IMR-90 (cell line): ENCODE measurements around the gene CFDP1. TPM values are rescaled to one million over a fixed set of nuclear protein-coding genes. Genes with fewer than 3 reads are reported as not detected.

Source experiments
- ATAC-seq: fragments of 200-7000 bp; cut with Tn5 transposase; 2 replicates; pipeline ENCODE4 v1.9.1; 2020; ENCODE audit warnings: low read depth, mild to moderate bottlenecking, moderate library complexity
- BruUV-seq: library from RNA; stranded (reverse); fragments of 400-500 nt; replicated peaks from 2 replicates; lab custom pipeline; 2021; lab: Mats Ljungman, UMichigan
- CTCF ChIA-PET: fragments of 300-600 bp; formaldehyde crosslinking; extraction: SDS; loops from one replicate; lab custom pipeline; 2021; ENCODE audit warnings: antibody characterized with exemption; lab: Yijun Ruan, JAX
- POLR2A ChIA-PET: fragments of 300-600 bp; sonication (Branson Sonifier 250); formaldehyde crosslinking; loops from one replicate; lab custom pipeline; 2022; ENCODE audit warnings: antibody characterized with exemption; ENCODE audit not compliant: unreplicated experiment; lab: Charles Lee
- DNase-seq: peaks from one replicate; pipeline ENCODE4 v3.0.0; 2013
- H2AFZ ChIP-seq: replicated peaks from 2 replicates; pipeline ENCODE3; 2013; ENCODE audit warnings: low read length, mild to moderate bottlenecking; ENCODE audit not compliant: poor library complexity
- H2AK5ac ChIP-seq: 2 replicates; pipeline ENCODE4 v1.6.1; 2013; ENCODE audit warnings: low read depth, low read length, inconsistent platforms
- H2AK9ac ChIP-seq: replicated peaks from 2 replicates; pipeline ENCODE3; 2013; ENCODE audit warnings: mild to moderate bottlenecking, low read depth, low read length, moderate library complexity; ENCODE audit not compliant: poor library complexity
- H2BK120ac ChIP-seq: 2 replicates; pipeline ENCODE4 v1.6.1; 2013; ENCODE audit warnings: low read depth, low read length, inconsistent platforms
- H2BK15ac ChIP-seq: 3 replicates; pipeline ENCODE4 v1.6.1; 2013; ENCODE audit warnings: low read depth, low read length, inconsistent platforms
- H2BK20ac ChIP-seq: 2 replicates; pipeline ENCODE4 v1.6.1; 2013; ENCODE audit warnings: low read depth, mild to moderate bottlenecking, inconsistent platforms, low read length, moderate library complexity
- H2BK5ac ChIP-seq: 2 replicates; pipeline ENCODE4 v1.6.1; 2013; ENCODE audit warnings: mild to moderate bottlenecking, low read depth, low read length, inconsistent platforms; ENCODE audit not compliant: poor library complexity, severe bottlenecking
- H3K14ac ChIP-seq: replicated peaks from 2 replicates; pipeline ENCODE4 v1.6.1; 2013; ENCODE audit warnings: low read depth, low read length, inconsistent platforms
- H3K18ac ChIP-seq: 2 replicates; pipeline ENCODE4 v1.6.1; 2013; ENCODE audit warnings: low read depth, low read length, control low read depth
- H3K23ac ChIP-seq: 2 replicates; pipeline ENCODE4 v1.6.1; 2013; ENCODE audit warnings: low read depth, low read length, inconsistent platforms
- H3K27ac ChIP-seq: 2 replicates; pipeline ENCODE4 v1.5.1; 2013; ENCODE audit warnings: mild to moderate bottlenecking, control low read depth, low read length; ENCODE audit not compliant: insufficient read depth
- H3K27me3 ChIP-seq: 2 replicates; pipeline ENCODE4 v1.6.1; 2013; ENCODE audit warnings: low read length; ENCODE audit not compliant: control insufficient read depth, insufficient read depth
- H3K36me3 ChIP-seq: 2 replicates; pipeline ENCODE4 v1.6.1; 2013; ENCODE audit warnings: low read length, mixed read lengths; ENCODE audit not compliant: control insufficient read depth, insufficient read depth
- H3K4ac ChIP-seq: 2 replicates; pipeline ENCODE4 v1.6.1; 2013; ENCODE audit warnings: low read depth, low read length, inconsistent platforms
- H3K4me1 ChIP-seq: 2 replicates; pipeline ENCODE4 v1.6.1; 2013; ENCODE audit warnings: low read length, mixed read lengths; ENCODE audit not compliant: control insufficient read depth, insufficient read depth
- H3K4me2 ChIP-seq: 2 replicates; pipeline ENCODE4 v1.6.1; 2013; ENCODE audit warnings: low read depth, mild to moderate bottlenecking, control low read depth, low read length, moderate library complexity
- H3K4me3 ChIP-seq: 2 replicates; pipeline ENCODE4 v1.5.1; 2013; ENCODE audit warnings: low read depth, mild to moderate bottlenecking, control low read depth, low read length, moderate library complexity; ENCODE audit not compliant: insufficient read depth
- H3K56ac ChIP-seq: 2 replicates; pipeline ENCODE4 v1.6.1; 2013; ENCODE audit warnings: low read length, inconsistent platforms; ENCODE audit not compliant: insufficient read depth; ENCODE audit errors: extremely low read depth
- H3K79me1 ChIP-seq, 2 experiments: 2 replicates each; pipeline ENCODE4 v1.6.1; 2013; ENCODE audit warnings: low read length in 2 of 2, inconsistent platforms in 1 of 2, low read depth in 1 of 2
- H3K9ac ChIP-seq: 2 replicates; pipeline ENCODE4 v1.6.1; 2013; ENCODE audit warnings: low read depth, low read length, control low read depth
- H3K9me1 ChIP-seq: 2 replicates; pipeline ENCODE4 v1.6.1; 2013; ENCODE audit warnings: low read length, inconsistent platforms; ENCODE audit not compliant: insufficient read depth
- H3K9me3 ChIP-seq: 2 replicates; pipeline ENCODE4 v1.6.1; 2013; ENCODE audit warnings: low read length; ENCODE audit not compliant: control insufficient read depth, insufficient read depth
- H4K20me1 ChIP-seq: 2 replicates; pipeline ENCODE4 v1.6.1; 2013; ENCODE audit warnings: low read length, inconsistent platforms; ENCODE audit not compliant: insufficient read depth
- H4K5ac ChIP-seq: 2 replicates; pipeline ENCODE4 v1.6.1; 2013; ENCODE audit warnings: mild to moderate bottlenecking, low read depth, low read length, control low read depth
- H4K8ac ChIP-seq, 2 experiments: 2 replicates each; pipeline ENCODE4 v1.6.1; 2013; ENCODE audit warnings: low read depth in 2 of 2, low read length in 2 of 2, control low read depth in 1 of 2, inconsistent platforms in 1 of 2
- H4K91ac ChIP-seq: 2 replicates; pipeline ENCODE4 v1.6.1; 2013; ENCODE audit warnings: low read depth, low read length, inconsistent platforms; ENCODE audit not compliant: insufficient read depth
- FOS ChIP-seq: fragments of 150-350 bp; IDR thresholded peaks from 2 replicates; pipeline ENCODE4 v1.6.1; 2016; ENCODE audit warnings: low read depth, low read length
- POLR2A ChIP-seq: IDR thresholded peaks from 2 replicates; pipeline ENCODE4 v1.6.1; 2012; ENCODE audit warnings: mild to moderate bottlenecking, low read depth, low read length
- WGBS, 2 experiments: methylation state at CpG; one replicate each; pipeline versions ENCODE4 v1.1.5 to v1.1.7; 2013; ENCODE audit warnings: missing lambda C conversion rate in 2 of 2; ENCODE audit not compliant: insufficient read length in 1 of 2; ENCODE audit errors: extremely low coverage in 2 of 2; 5-methylcytosine and 5-hydroxymethylcytosine counted together
- dilution Hi-C: fragments of 300-500 bp; cut with HindIII; formaldehyde crosslinking; loops from one replicate; pipeline ENCODE4 v1.14.3; 2018; ENCODE audit warnings: low sequenced_read_pairs; ENCODE audit not compliant: unreplicated experiment
- in situ Hi-C: fragments of 300-500 bp; cut with MboI; formaldehyde crosslinking; loops from 3 replicates; pipeline ENCODE4 v1.14.3; 2019; ENCODE audit warnings: low sequenced_read_pairs, inconsistent platforms, mixed read lengths
- intact Hi-C: fragments of 100-400 bp; cut with micrococcal nuclease; formaldehyde crosslinking; loops from 2 replicates; pipeline ENCODE4 v1.10.0; 2022
- polyA plus RNA-seq, 3 experiments: library from polyadenylated mRNA; depleted of rRNA; stranded (reverse); fragments of >200 nt; gene quantifications; 2 replicates each; pipeline ENCODE4 v1.2.3, GENCODE V29; 2012; ENCODE audit warnings: low replicate concordance in 1 of 3
- total RNA-seq: library from RNA; depleted of rRNA; stranded (reverse); fragments of >200 nt; gene quantifications from 2 replicates; pipeline ENCODE4 v1.2.3, GENCODE V29; 2012
- TF ChIP-seq, protein P1 (sequence below): fragments of 150-350 bp; IDR thresholded peaks from 2 replicates; pipeline ENCODE4 v1.6.1; 2017; ENCODE audit warnings: mild to moderate bottlenecking, antibody characterized with exemption, low read length, low read depth

Gene CFDP1
- total and polyA plus RNA-seq, 2 of the 4 experiments (the other 2 are of a cell fraction): 15.6 to 38.7 TPM

DNA sequence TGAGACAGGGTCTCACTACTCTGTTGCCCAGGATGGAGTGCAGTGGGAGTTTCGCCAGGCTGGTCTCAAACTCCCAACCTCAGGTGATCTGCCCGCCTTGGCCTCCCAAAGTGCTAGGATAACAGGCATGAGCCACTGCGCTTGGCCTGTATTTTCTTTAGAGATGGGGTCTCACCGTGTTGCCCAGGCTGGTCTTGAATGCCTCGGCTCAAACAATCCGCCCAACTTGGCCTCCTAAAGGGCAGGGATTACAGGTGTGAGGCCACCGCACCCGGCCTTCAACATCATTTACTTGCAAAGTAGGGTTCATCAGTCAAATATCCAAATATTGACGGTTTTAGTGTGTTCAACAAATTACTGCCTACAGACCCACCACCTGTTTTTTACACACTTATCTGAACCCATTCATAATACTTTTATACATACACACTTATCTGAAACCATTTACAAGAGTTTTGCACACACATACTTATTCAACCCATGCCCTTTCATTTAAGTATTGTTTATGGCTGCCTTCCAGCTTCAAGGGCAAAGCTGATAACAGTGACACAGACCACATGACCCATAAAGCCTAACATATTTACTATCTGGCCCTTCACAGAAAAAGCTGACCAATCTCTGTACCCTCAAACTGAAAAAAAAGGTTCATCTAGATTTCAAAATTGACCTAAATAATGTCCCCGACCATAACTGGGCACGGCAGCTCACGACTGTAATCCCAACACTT, 19.3 kb upstream of the CFDP1 start:
- H3K4ac ChIP-seq: no peak overlapping the region
- WGBS, 2 experiments: 100% methylated on average over 7 of the region's 12 CpGs; no CpG with 5 or more reads in 1 of the 2 experiments
- H2BK5ac ChIP-seq: no peak overlapping the region
- in situ Hi-C loops (no loop called here), dilution Hi-C loops (no loop called here), intact Hi-C loops (no loop called here)
- TF ChIP-seq, protein P1, sequence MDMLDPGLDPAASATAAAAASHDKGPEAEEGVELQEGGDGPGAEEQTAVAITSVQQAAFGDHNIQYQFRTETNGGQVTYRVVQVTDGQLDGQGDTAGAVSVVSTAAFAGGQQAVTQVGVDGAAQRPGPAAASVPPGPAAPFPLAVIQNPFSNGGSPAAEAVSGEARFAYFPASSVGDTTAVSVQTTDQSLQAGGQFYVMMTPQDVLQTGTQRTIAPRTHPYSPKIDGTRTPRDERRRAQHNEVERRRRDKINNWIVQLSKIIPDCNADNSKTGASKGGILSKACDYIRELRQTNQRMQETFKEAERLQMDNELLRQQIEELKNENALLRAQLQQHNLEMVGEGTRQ: no peak
- no peak for TF ChIP-seq FOS
- TF ChIP-seq POLR2A: no peak
- H3K23ac ChIP-seq: no peak overlapping the region
- H3K9me3 ChIP-seq: no peaks in the 10 kb centered on the region
- peaks cover 13% of the 10 kb centered on the region for H3K36me3 ChIP-seq
- no peak overlapping the region for H3K4me3 ChIP-seq
- no peaks in the 10 kb centered on the region for H3K27me3 ChIP-seq
- no peak overlapping the region for H2AK5ac ChIP-seq
- no TSS peak for BruUV-seq
- H2BK15ac ChIP-seq: no peak overlapping the region
- no peak overlapping the region for H4K8ac ChIP-seq
- no peak overlapping the region for H2AFZ ChIP-seq
- ChIA-PET POLR2A (no interaction called here), CTCF (interaction anchor here (0.9 kb wide), 2 partner anchors 8 to 13 kb away, joined by 3 to 6 read pairs; no protein-coding TSS in a partner anchor)
- H3K4me2 ChIP-seq: no peak overlapping the region
- H4K5ac ChIP-seq: no peak overlapping the region
- no peak overlapping the region for H3K27ac ChIP-seq
- no peak overlapping the region for H2BK120ac ChIP-seq
- no peak overlapping the region for H3K14ac ChIP-seq
- no peak overlapping the region for H2BK20ac ChIP-seq
- no peak overlapping the region for H3K18ac ChIP-seq
- peaks cover 16% of the 10 kb centered on the region for H3K9me1 ChIP-seq
- no peak overlapping the region for H4K91ac ChIP-seq
- peaks cover 31% of the 10 kb centered on the region for H4K20me1 ChIP-seq
- H3K4me1 ChIP-seq: no peaks in the 10 kb centered on the region
- DNase-seq: no peak
- H3K79me1 ChIP-seq: peaks cover 39 to 59% of the 10 kb centered on the region in 2 experiments
- H3K56ac ChIP-seq: no peak overlapping the region
- no peak overlapping the region for H3K9ac ChIP-seq
- H2AK9ac ChIP-seq: no peak overlapping the region
- ATAC-seq: no peak
